HepG2 (cell line): ENCODE data around the gene C1orf35. TPM values are rescaled to one million over a fixed set of nuclear protein-coding genes. Genes with fewer than 3 reads are reported as not detected.

ENCODE experiments used
- ATAC-seq: fragments of 200-7000 bp; cut with Tn5 transposase; 3 replicates; pipeline ENCODE4 v1.9.1; 2020; ENCODE audit warnings: mild to moderate bottlenecking, moderate library complexity
- BruUV-seq: library from RNA; stranded (reverse); fragments of 400-500 nt; replicated peaks from 2 replicates; lab custom pipeline; 2021; lab: Mats Ljungman, UMichigan
- CTCF ChIA-PET: fragments of 300-600 bp; formaldehyde crosslinking; extraction: SDS; loops from one replicate; lab custom pipeline; 2021; ENCODE audit warnings: low total read pairs, inconsistent platforms, low intra/inter-chr PET ratio; lab: Yijun Ruan, JAX
- POLR2A ChIA-PET: fragments of 350-600 bp; sonication (Branson Sonifier 250); formaldehyde crosslinking; loops from one replicate; lab custom pipeline; 2020; ENCODE audit warnings: antibody characterized with exemption, inconsistent platforms; lab: Yijun Ruan, JAX
- DNase-seq: peaks from one replicate; pipeline ENCODE4 v3.0.0-alpha.2; 2015; ENCODE audit warnings: low spot score
- FAIRE-seq: peaks from 3 replicates; lab custom pipeline; 2011; peaks lifted over from hg19 to GRCh38; lab: Jason Lieb, UNC
- H2AFZ ChIP-seq: one replicate; pipeline ENCODE4 v1.6.1; 2011; ENCODE audit warnings: low read length, inconsistent platforms
- H3K27ac ChIP-seq: fragments of 300-600 bp; 3 replicates; pipeline ENCODE4 v1.8.0; 2011; ENCODE audit warnings: mixed run types, mild to moderate bottlenecking, mixed read lengths, low read length, inconsistent platforms; ENCODE audit not compliant: insufficient read depth; ENCODE audit errors: extremely low read length
- H3K27me3 ChIP-seq, 2 experiments: fragments of 200-600 bp in 1 of 2; 2 replicates in 1 of 2; 3 replicates in 1 of 2; pipeline versions ENCODE4 v1.6.0 to v1.8.0; 2011; ENCODE audit warnings: low read length in 2 of 2, mild to moderate bottlenecking in 2 of 2, moderate library complexity in 2 of 2, inconsistent platforms in 1 of 2; ENCODE audit not compliant: insufficient read depth in 2 of 2, control insufficient read depth in 1 of 2
- H3K36me3 ChIP-seq, 2 experiments: fragments of 200-600 bp in 1 of 2; replicated peaks in 1 of 2; 2 replicates in 1 of 2; 3 replicates in 1 of 2; pipeline versions ENCODE4 v1.5.1 to v1.8.0; 2011; ENCODE audit warnings: low read length in 2 of 2, inconsistent platforms in 1 of 2; ENCODE audit not compliant: insufficient read depth in 2 of 2, control insufficient read depth in 1 of 2
- H3K4me1 ChIP-seq: 2 replicates; pipeline ENCODE4 v1.5.1; 2012; ENCODE audit warnings: low read length, inconsistent platforms; ENCODE audit not compliant: insufficient read depth
- H3K4me2 ChIP-seq: 2 replicates; pipeline ENCODE4 v1.6.0; 2011; ENCODE audit warnings: low read depth, low read length, inconsistent platforms
- H3K4me3 ChIP-seq, 3 experiments: fragments of 200-600 bp in 1 of 3; sonication (generic), shearing (Covaris generic) in 1 of 3; replicated peaks in 1 of 3; 2 replicates each; pipeline ENCODE4 v1.5.1; 2011 to 2016; ENCODE audit warnings: low read length in 3 of 3, inconsistent platforms in 2 of 3, low read depth in 2 of 3, mild to moderate bottlenecking in 2 of 3, control low read depth in 1 of 3, mixed read lengths in 1 of 3; ENCODE audit not compliant: insufficient read depth in 1 of 3
- H3K79me2 ChIP-seq: one replicate; pipeline ENCODE4 v1.6.1; 2011; ENCODE audit warnings: low read length, inconsistent platforms; ENCODE audit not compliant: insufficient read depth
- H3K9ac ChIP-seq: 2 replicates; pipeline ENCODE4 v1.6.0; 2011; ENCODE audit warnings: mild to moderate bottlenecking, low read depth, low read length, inconsistent platforms; ENCODE audit not compliant: insufficient read depth
- H3K9me3 ChIP-seq: 2 replicates; pipeline ENCODE4 v1.5.1; 2012; ENCODE audit warnings: mild to moderate bottlenecking, low read length
- H4K20me1 ChIP-seq: 2 replicates; pipeline ENCODE4 v1.6.0; 2011; ENCODE audit warnings: inconsistent platforms, mild to moderate bottlenecking, low read length, moderate library complexity; ENCODE audit not compliant: insufficient read depth
- AGO2 ChIP-seq: fragments of 200-400 bp; formaldehyde crosslinking; optimal IDR thresholded peaks from 2 replicates; pipeline ENCODE3; 2017; ENCODE audit warnings: mild to moderate bottlenecking, low read depth, low read length, moderate library complexity
- DPF2 ChIP-seq: sonication (generic); formaldehyde crosslinking; IDR thresholded peaks from 2 replicates; pipeline ENCODE4 v1.4.0; 2020; ENCODE audit warnings: mild to moderate bottlenecking, low read depth, missing genetic modification reagents, borderline replicate concordance
- ESRRA ChIP-seq: sonication (generic); formaldehyde crosslinking; IDR thresholded peaks from 2 replicates; pipeline ENCODE4 v1.5.1; 2020; ENCODE audit warnings: mild to moderate bottlenecking, low read depth, missing genetic modification reagents
- HOXD1 ChIP-seq: sonication (generic); formaldehyde crosslinking; IDR thresholded peaks from 2 replicates; pipeline ENCODE4 v1.5.0; 2020; ENCODE audit warnings: missing genetic modification reagents
- MLXIP ChIP-seq: sonication (generic); formaldehyde crosslinking; IDR thresholded peaks from 2 replicates; pipeline ENCODE4 v1.9.0; 2021; ENCODE audit warnings: missing genetic modification reagents, borderline replicate concordance
- MZF1 ChIP-seq: sonication (generic); formaldehyde crosslinking; IDR thresholded peaks from 2 replicates; pipeline ENCODE4 v1.8.1; 2023; ENCODE audit warnings: mild to moderate bottlenecking, missing genetic modification reagents, borderline replicate concordance
- XBP1 ChIP-seq: sonication (generic); formaldehyde crosslinking; IDR thresholded peaks from 2 replicates; pipeline ENCODE4 v1.5.0; 2020; ENCODE audit warnings: missing genetic modification reagents
- ZFP36 ChIP-seq: fragments of 150-350 bp; IDR thresholded peaks from 2 replicates; pipeline ENCODE4 v1.6.1; 2018; ENCODE audit warnings: borderline replicate concordance, low read length, low read depth; ENCODE audit not compliant: partially characterized antibody
- ZNF207 ChIP-seq: fragments of 450-650 bp; IDR thresholded peaks from 2 replicates; pipeline ENCODE4 v1.6.1; 2016; ENCODE audit warnings: antibody characterized with exemption, borderline replicate concordance
- ZNF274 ChIP-seq: sonication (generic); formaldehyde crosslinking; IDR thresholded peaks from 2 replicates; pipeline ENCODE4 v1.5.1; 2020; ENCODE audit warnings: mild to moderate bottlenecking, missing genetic modification reagents
- ZNF431 ChIP-seq: sonication (generic); formaldehyde crosslinking; IDR thresholded peaks from 2 replicates; pipeline ENCODE4 v1.9.0; 2022; ENCODE audit warnings: missing genetic modification reagents, low read depth, mild to moderate bottlenecking, borderline replicate concordance
- WGBS: methylation state at CpG from one replicate; pipeline ENCODE4 v1.1.6; 2017; ENCODE audit warnings: low lambda C conversion rate; 5-methylcytosine and 5-hydroxymethylcytosine counted together
- in situ Hi-C: cut with HindIII; loops from 2 replicates; pipeline ENCODE4 v1.10.0; 2017; ENCODE audit warnings: low pct_unique_long_range_greater_than_20kb; ENCODE audit not compliant: extremely low pct_ligation_motif_present
- intact Hi-C: fragments of 100-400 bp; cut with micrococcal nuclease; formaldehyde crosslinking; loops from one replicate; pipeline ENCODE4 v1.10.0; 2022; ENCODE audit not compliant: unreplicated experiment
- polyA plus RNA-seq, 8 experiments: library from polyadenylated mRNA; depleted of rRNA in 3 of 8; stranded (reverse) in 7 of 8; unstranded in 1 of 8; fragments of >200 nt; fragmentation: Illumina TruSeq in 4 of 8; extraction: Trizol in 4 of 8; gene quantifications; 2 replicates each; pipeline versions ENCODE4 v1.2.1 to v1.2.3, GENCODE V29; 2011 to 2016; ENCODE audit warnings: low read depth in 4 of 8, missing spikeins in 1 of 8, mixed read lengths in 1 of 8; ENCODE audit not compliant: insufficient read depth in 1 of 8
- total RNA-seq, 5 experiments: library from RNA; depleted of rRNA; stranded (reverse); fragments of >200 nt; fragmentation: Illumina TruSeq; extraction: Trizol; gene quantifications; 2 replicates each; pipeline ENCODE4 v1.2.3, GENCODE V29; 2016; ENCODE audit warnings: low read depth in 1 of 5
- TF ChIP-seq, protein P1 (sequence below): sonication (generic); formaldehyde crosslinking; IDR thresholded peaks from 2 replicates; pipeline ENCODE4 v1.4.0; 2020; ENCODE audit warnings: missing genetic modification reagents
- TF ChIP-seq, protein P2 (sequence below): sonication (generic); formaldehyde crosslinking; IDR thresholded peaks from 2 replicates; pipeline ENCODE4 v1.8.1; 2023; ENCODE audit warnings: mild to moderate bottlenecking, missing genetic modification reagents
- TF ChIP-seq, protein P3 (sequence below): sonication (generic); formaldehyde crosslinking; conservative IDR thresholded peaks from 2 replicates; pipeline ENCODE4 v1.8.0; 2022; ENCODE audit warnings: mild to moderate bottlenecking, moderate library complexity, missing genetic modification reagents

The C1orf35 gene
- total and polyA plus RNA-seq, 2 of the 13 experiments (the other 11 are each of a cell fraction or from before 2014, with no cell fraction given) = 8.1 to 19.3 TPM

DNA sequence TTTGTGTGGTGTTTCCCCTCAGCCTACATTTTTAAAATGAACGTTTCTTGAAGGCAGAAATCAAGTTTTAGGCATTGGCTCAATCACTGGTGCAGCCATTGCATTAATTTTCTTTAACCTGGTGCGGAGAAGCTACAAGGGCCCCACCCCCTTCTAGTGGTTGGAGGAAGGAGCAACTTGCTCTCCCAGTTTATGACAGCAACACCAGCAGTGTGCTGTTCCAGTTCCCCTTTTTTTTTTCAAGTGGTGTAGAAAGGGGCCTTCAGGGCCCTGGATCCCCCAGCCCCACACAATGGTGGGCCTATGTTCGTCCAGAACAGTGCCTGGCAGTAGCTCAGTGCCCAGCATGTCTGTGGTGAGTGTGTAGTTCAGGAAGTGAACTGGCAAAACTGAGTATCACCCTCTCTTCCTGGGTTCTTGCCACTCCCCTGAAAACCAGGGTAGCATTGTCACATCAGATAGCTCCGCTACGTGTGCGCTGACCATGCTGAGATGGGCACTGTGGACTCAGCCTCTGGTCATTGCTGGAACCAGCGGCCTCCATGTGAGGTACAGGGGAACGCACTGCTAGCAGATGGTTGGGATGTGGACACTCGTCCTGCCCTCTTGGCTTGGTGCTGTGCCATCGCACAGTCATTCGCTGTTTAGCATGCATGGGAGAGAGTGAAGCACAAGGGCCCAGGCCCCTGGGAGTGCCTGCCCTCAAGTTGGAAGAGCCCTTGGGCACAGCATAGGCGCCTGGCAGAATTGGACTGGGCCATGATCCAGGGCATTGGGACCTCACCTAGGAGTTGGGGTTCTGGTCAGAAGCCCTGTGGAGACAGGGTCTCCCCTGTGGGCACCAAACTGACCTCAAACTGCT is 13.4 kb downstream of the C1orf35 start:
- BruUV-seq = no TSS peak
- ChIA-PET POLR2A (interaction anchor here (1.2 to 1.4 kb wide), 2 partner anchors 21 to 76 kb away, joined by 4 to 5 read pairs; partner anchors contain the start of gene IBA57), CTCF (no interaction called here)
- in situ Hi-C loops (no loop called here), intact Hi-C loops (loop anchor here (10.0 kb wide), 1 partner anchor 1155 kb away; no protein-coding TSS in a partner anchor)
- Histone ChIP-seq H3K4me3 (no peak overlapping the region), H3K9me3 (peaks cover 25% of the 10 kb centered on the region), H3K36me3 (peaks cover 15 to 72% of the 10 kb centered on the region in 2 experiments), H3K4me1 (peaks cover 66% of the 10 kb centered on the region), H3K27me3 (no peaks in the 10 kb centered on the region), H3K27ac (no peak overlapping the region), H3K4me2 (peak overlapping the region; percentile 11; the same call in 1 of the 2 replicates), H3K9ac (no peak overlapping the region), H4K20me1 (peaks cover 100% of the 10 kb centered on the region), H2AFZ (no peak overlapping the region), H3K79me2 (peaks cover 100% of the 10 kb centered on the region)
- WGBS = 88% methylated on average over 8 of the region's 12 CpGs
- ATAC-seq (no peak), DNase-seq (no peak), FAIRE-seq (no peak)
- TF ChIP-seq DPF2 (CRISPR knock-in tag) = no peak
- TF ChIP-seq MLXIP (CRISPR knock-in tag) = no peak
- TF ChIP-seq, protein P1, sequence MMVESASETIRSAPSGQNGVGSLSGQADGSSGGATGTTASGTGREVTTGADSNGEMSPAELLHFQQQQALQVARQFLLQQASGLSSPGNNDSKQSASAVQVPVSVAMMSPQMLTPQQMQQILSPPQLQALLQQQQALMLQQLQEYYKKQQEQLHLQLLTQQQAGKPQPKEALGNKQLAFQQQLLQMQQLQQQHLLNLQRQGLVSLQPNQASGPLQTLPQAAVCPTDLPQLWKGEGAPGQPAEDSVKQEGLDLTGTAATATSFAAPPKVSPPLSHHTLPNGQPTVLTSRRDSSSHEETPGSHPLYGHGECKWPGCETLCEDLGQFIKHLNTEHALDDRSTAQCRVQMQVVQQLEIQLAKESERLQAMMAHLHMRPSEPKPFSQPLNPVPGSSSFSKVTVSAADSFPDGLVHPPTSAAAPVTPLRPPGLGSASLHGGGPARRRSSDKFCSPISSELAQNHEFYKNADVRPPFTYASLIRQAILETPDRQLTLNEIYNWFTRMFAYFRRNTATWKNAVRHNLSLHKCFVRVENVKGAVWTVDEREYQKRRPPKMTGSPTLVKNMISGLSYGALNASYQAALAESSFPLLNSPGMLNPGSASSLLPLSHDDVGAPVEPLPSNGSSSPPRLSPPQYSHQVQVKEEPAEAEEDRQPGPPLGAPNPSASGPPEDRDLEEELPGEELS = no peak
- no peak for TF ChIP-seq XBP1 (CRISPR knock-in tag)
- TF ChIP-seq ZNF274 = no peak
- no peak for TF ChIP-seq ESRRA (CRISPR knock-in tag)
- TF ChIP-seq, protein P2, sequence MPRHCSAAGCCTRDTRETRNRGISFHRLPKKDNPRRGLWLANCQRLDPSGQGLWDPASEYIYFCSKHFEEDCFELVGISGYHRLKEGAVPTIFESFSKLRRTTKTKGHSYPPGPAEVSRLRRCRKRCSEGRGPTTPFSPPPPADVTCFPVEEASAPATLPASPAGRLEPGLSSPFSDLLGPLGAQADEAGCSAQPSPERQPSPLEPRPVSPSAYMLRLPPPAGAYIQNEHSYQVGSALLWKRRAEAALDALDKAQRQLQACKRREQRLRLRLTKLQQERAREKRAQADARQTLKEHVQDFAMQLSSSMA (CRISPR knock-in tag) = no peak
- peak; percentile 67 for TF ChIP-seq AGO2
- TF ChIP-seq MZF1 (CRISPR knock-in tag) = no peak
- no peak for TF ChIP-seq ZFP36
- no peak for TF ChIP-seq ZNF431
- TF ChIP-seq ZNF207 = no peak
- TF ChIP-seq, protein P3, sequence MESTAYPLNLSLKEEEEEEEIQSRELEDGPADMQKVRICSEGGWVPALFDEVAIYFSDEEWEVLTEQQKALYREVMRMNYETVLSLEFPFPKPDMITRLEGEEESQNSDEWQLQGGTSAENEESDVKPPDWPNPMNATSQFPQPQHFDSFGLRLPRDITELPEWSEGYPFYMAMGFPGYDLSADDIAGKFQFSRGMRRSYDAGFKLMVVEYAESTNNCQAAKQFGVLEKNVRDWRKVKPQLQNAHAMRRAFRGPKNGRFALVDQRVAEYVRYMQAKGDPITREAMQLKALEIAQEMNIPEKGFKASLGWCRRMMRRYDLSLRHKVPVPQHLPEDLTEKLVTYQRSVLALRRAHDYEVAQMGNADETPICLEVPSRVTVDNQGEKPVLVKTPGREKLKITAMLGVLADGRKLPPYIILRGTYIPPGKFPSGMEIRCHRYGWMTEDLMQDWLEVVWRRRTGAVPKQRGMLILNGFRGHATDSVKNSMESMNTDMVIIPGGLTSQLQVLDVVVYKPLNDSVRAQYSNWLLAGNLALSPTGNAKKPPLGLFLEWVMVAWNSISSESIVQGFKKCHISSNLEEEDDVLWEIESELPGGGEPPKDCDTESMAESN (CRISPR knock-in tag) = no peak
- TF ChIP-seq HOXD1 = no peak
